IPS-11a (cell line): Measurements from ENCODE around the gene SLC29A1.

Experiments used
- H3K4me3 ChIP-seq: one replicate; pipeline ENCODE4 v1.5.1; 2013; ENCODE audit warnings: low read depth, low read length, control low read depth

Gene SLC29A1

DNA sequence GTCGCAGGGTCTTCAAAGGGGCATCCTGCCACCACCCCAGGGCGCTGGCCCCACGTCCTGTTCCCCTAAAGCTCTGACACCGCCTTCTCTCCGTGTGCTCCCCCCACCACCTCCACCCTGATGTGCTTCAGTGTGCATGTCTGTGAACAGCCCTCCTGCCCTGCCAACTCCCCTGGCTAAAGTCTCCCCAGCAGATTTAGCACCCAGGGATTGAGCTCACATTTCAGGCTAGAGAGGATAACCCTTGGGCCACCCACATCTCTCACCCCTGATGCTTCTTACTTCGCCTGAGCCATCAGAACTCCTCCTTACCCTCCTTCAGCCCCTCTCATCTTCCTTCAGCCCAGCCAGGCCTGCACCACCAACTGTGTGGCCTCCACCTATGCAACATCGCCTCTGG, 54.4 kb downstream of the SLC29A1 start:
- no peak overlapping the region for H3K4me3 ChIP-seq

- H3K4me3 ChIP-seq = no peak overlapping the region
These were observed 54.9 kb downstream of the SLC29A1 start for GRCh38 chr6:44278315-44278714.

- H3K4me3 ChIP-seq = no peak overlapping the region
These were observed 55.6 kb downstream of the SLC29A1 start for GRCh38 chr6:44278774-44279697.
